WTC11 (cell line): ENCODE results near the gene NGB. TPM values are rescaled to one million over a fixed set of nuclear protein-coding genes. Genes with fewer than 3 reads are reported as not detected.

ENCODE experiments used
- ATAC-seq: fragments of 200-7000 bp; cut with Tn5 transposase; 2 replicates; pipeline ENCODE4 v1.10.0; 2021; ENCODE audit warnings: mild to moderate bottlenecking, moderate library complexity
- CTCF ChIA-PET: fragments of 300-600 bp; sonication (Branson Sonifier 250); formaldehyde crosslinking; loops from one replicate; lab custom pipeline; 2021; ENCODE audit warnings: antibody characterized with exemption; lab: Charles Lee
- POLR2A ChIA-PET: fragments of 350-600 bp; sonication (Branson Sonifier 250); formaldehyde crosslinking; loops from one replicate; lab custom pipeline; 2021; ENCODE audit warnings: antibody characterized with exemption; lab: Charles Lee
- DNase-seq: peaks from one replicate; pipeline ENCODE4 v3.0.0; 2021; ENCODE audit warnings: low spot score
- H3K27ac Mint-ChIP-seq: 2 replicates; pipeline ENCODE4 v1.8.0; 2021; ENCODE audit warnings: mixed read lengths
- H3K27me3 Mint-ChIP-seq: 2 replicates; pipeline ENCODE4 v1.8.0; 2021; ENCODE audit warnings: low read depth, mild to moderate bottlenecking, moderate library complexity, mixed read lengths
- H3K36me3 Mint-ChIP-seq: 2 replicates; pipeline ENCODE4 v1.8.0; 2021; ENCODE audit warnings: mixed read lengths
- H3K4me1 Mint-ChIP-seq: 2 replicates; pipeline ENCODE4 v1.8.0; 2022; ENCODE audit warnings: mixed read lengths
- H3K4me3 Mint-ChIP-seq: 2 replicates; pipeline ENCODE4 v1.8.0; 2021; ENCODE audit warnings: mild to moderate bottlenecking, moderate library complexity, mixed read lengths
- H3K9me3 Mint-ChIP-seq: 2 replicates; pipeline ENCODE4 v1.8.0; 2021; ENCODE audit warnings: mixed read lengths
- AR ChIP-seq: fragments of 250-450 bp; sonication (Bioruptor Pico); IDR thresholded peaks from 2 replicates; pipeline ENCODE4 v1.9.0; 2021; ENCODE audit warnings: mild to moderate bottlenecking
- CTCF ChIP-seq: fragments of 200-600 bp; IDR thresholded peaks from 2 replicates; pipeline ENCODE4 v1.8.0; 2022; ENCODE audit warnings: antibody characterized with exemption
- E2F1 ChIP-seq: sonication (generic); formaldehyde crosslinking; IDR thresholded peaks from 2 replicates; pipeline ENCODE4 v1.8.0; 2022; ENCODE audit warnings: mild to moderate bottlenecking, missing genetic modification reagents
- E2F4 ChIP-seq: sonication (generic); formaldehyde crosslinking; IDR thresholded peaks from 2 replicates; pipeline ENCODE4 v1.8.1; 2022; ENCODE audit warnings: low read depth, mild to moderate bottlenecking, moderate library complexity, missing genetic modification reagents, borderline replicate concordance
- E2F5 ChIP-seq: sonication (generic); formaldehyde crosslinking; IDR thresholded peaks from 2 replicates; pipeline ENCODE4 v1.8.1; 2022; ENCODE audit warnings: mild to moderate bottlenecking, moderate library complexity, missing genetic modification reagents
- EMX1 ChIP-seq: fragments of 250-450 bp; sonication (Bioruptor Pico); IDR thresholded peaks from 2 replicates; pipeline ENCODE4 v1.8.0; 2021; ENCODE audit warnings: mild to moderate bottlenecking
- GRHL2 ChIP-seq: fragments of 250-450 bp; sonication (Bioruptor Pico); IDR thresholded peaks from 2 replicates; pipeline ENCODE4 v1.8.0; 2022; ENCODE audit warnings: mild to moderate bottlenecking, moderate library complexity; ENCODE audit not compliant: insufficient replicate concordance, severe bottlenecking
- IRF1 ChIP-seq: sonication (generic); formaldehyde crosslinking; IDR thresholded peaks from 2 replicates; pipeline ENCODE4 v1.8.0; 2023; ENCODE audit warnings: missing genetic modification reagents
- MAX ChIP-seq: sonication (generic); formaldehyde crosslinking; IDR thresholded peaks from 2 replicates; pipeline ENCODE4 v1.8.0; 2022; ENCODE audit warnings: mild to moderate bottlenecking, missing genetic modification reagents
- NFYB ChIP-seq: sonication (generic); formaldehyde crosslinking; conservative IDR thresholded peaks from 2 replicates; pipeline ENCODE4 v1.8.0; 2022; ENCODE audit warnings: low read depth, missing genetic modification reagents
- PRRX2 ChIP-seq: fragments of 250-450 bp; sonication (Bioruptor Pico); IDR thresholded peaks from 2 replicates; pipeline ENCODE4 v1.8.0; 2021; ENCODE audit warnings: mild to moderate bottlenecking
- TEAD1 ChIP-seq: sonication (generic); formaldehyde crosslinking; IDR thresholded peaks from 2 replicates; pipeline ENCODE4 v1.8.0; 2022; ENCODE audit warnings: mild to moderate bottlenecking, missing genetic modification reagents
- USF1 ChIP-seq: sonication (generic); formaldehyde crosslinking; IDR thresholded peaks from 2 replicates; pipeline ENCODE4 v1.8.0; 2022; ENCODE audit warnings: mild to moderate bottlenecking, missing genetic modification reagents
- ZNF138 ChIP-seq: sonication (generic); formaldehyde crosslinking; conservative IDR thresholded peaks from 2 replicates; pipeline ENCODE4 v1.8.1; 2022; ENCODE audit warnings: mild to moderate bottlenecking, moderate library complexity, missing genetic modification reagents
- ZNF317 ChIP-seq: sonication (generic); formaldehyde crosslinking; IDR thresholded peaks from 2 replicates; pipeline ENCODE4 v1.8.1; 2023; ENCODE audit warnings: low read depth, mild to moderate bottlenecking, moderate library complexity, missing genetic modification reagents, borderline replicate concordance
- total RNA-seq: library from RNA; stranded (reverse); gene quantifications from 3 replicates; pipeline ENCODE4 v1.2.3, GENCODE V29; 2021

The NGB gene
- total RNA-seq, 1 experiment from 2014 or later = 0.33 TPM

GRCh38 chr14:77265561-77266335, 5.3 kb downstream of the NGB start:
- H3K4me1 Mint-ChIP-seq = peaks cover 5% of the 10 kb centered on the region; the same call in 1 of the 2 replicates
- TF ChIP-seq PRRX2 (CRISPR knock-in tag) (no peak), IRF1 (no peak), E2F1 (CRISPR knock-in tag) (no peak), USF1 (CRISPR knock-in tag) (no peak), E2F4 (CRISPR knock-in tag) (no peak), EMX1 (no peak), GRHL2 (CRISPR knock-in tag) (no peak)
- TF ChIP-seq, all 79 proteins: peak for 0
- POLR2A ChIA-PET = no interaction called here
- Mint-ChIP-seq H3K9me3 (peaks cover 5% of the 10 kb centered on the region), H3K36me3 (no peaks in the 10 kb centered on the region), H3K27me3 (peaks cover 31% of the 10 kb centered on the region), H3K27ac (no peak overlapping the region), H3K4me3 (no peak overlapping the region)
- ATAC-seq = no peak; the same call in 1 of the 2 replicates
- no peak for DNase-seq
- CTCF ChIA-PET = interaction anchor here (0.6 to 1.8 kb wide), 4 partner anchors 13 to 114 kb away, joined by 3 to 6 read pairs (median 4); no protein-coding TSS in a partner anchor

GRCh38 chr14:77265187-77265515, 5.9 kb downstream of the NGB start:
- no peak for TF ChIP-seq ZNF317
- TF ChIP-seq CTCF = no peak
- TF ChIP-seq EMX1 = no peak
- TF ChIP-seq NFYB (CRISPR knock-in tag) = no peak
- TF ChIP-seq, all 79 proteins: peak for 0
- Mint-ChIP-seq H3K27me3 (peaks cover 25% of the 10 kb centered on the region), H3K27ac (no peak overlapping the region), H3K36me3 (no peaks in the 10 kb centered on the region), H3K4me3 (no peak overlapping the region), H3K9me3 (peaks cover 5% of the 10 kb centered on the region), H3K4me1 (peaks cover 3% of the 10 kb centered on the region; the same call in 1 of the 2 replicates)
- CTCF ChIA-PET = interaction anchor here (0.6 to 1.8 kb wide), 4 partner anchors 14 to 173 kb away, joined by 3 to 6 read pairs (median 4); no protein-coding TSS in a partner anchor
- POLR2A ChIA-PET = no interaction called here
- ATAC-seq (no peak), DNase-seq (no peak)

GRCh38 chr14:77264466-77265186, 6.4 kb downstream of the NGB start:
- CTCF ChIA-PET = interaction anchor here (0.6 to 1.8 kb wide), 5 partner anchors 15 to 174 kb away, joined by 3 to 8 read pairs (median 5); no protein-coding TSS in a partner anchor
- ATAC-seq = no peak
- no peaks in the 10 kb centered on the region for H3K36me3 Mint-ChIP-seq
- POLR2A ChIA-PET = no interaction called here
- H3K4me1 Mint-ChIP-seq = no peaks in the 10 kb centered on the region
- H3K9me3 Mint-ChIP-seq = peaks cover 5% of the 10 kb centered on the region
- H3K27ac Mint-ChIP-seq = no peak overlapping the region
- DNase-seq = no peak
- peaks cover 20% of the 10 kb centered on the region for H3K27me3 Mint-ChIP-seq
- H3K4me3 Mint-ChIP-seq = no peak overlapping the region
- no peak for TF ChIP-seq AR (CRISPR knock-in tag)
- no peak for TF ChIP-seq ZNF317
- no peak for TF ChIP-seq CTCF
- TF ChIP-seq E2F5 (CRISPR knock-in tag) = no peak
- no peak for TF ChIP-seq MAX (CRISPR knock-in tag)
- TF ChIP-seq TEAD1 (CRISPR knock-in tag) = no peak
- TF ChIP-seq GRHL2 (CRISPR knock-in tag) = no peak
- no peak for TF ChIP-seq ZNF138
